ENCODE results near the gene GLYATL1B.
A peak's percentile ranks its signal among the peaks of the same experiment; 100 is the strongest.
"Not testable (repeated sequence)": the region's sequence is repeated elsewhere in the genome, so short reads cannot be mapped to it uniquely, and the experiment has no call there.

Gene GLYATL1B

GRCh38 chr11:59086007-59086406 is at the start of gene GLYATL1B:
GLYATL1B (plus strand) TSS chr11:59086307; CDS start chr11:59086307, 0 bp downstream.
- not testable (repeated sequence) for DNase-seq (ENCODE audit: low read depth, low spot score)

- not testable (repeated sequence) for DNase-seq (ENCODE audit: low read depth, low spot score)
Observed at GRCh38 chr11:59036542-59036941, 49.6 kb upstream of the GLYATL1B start.

- not testable (repeated sequence) for DNase-seq (ENCODE audit: low read depth, low spot score)
Observed at GRCh38 chr11:59037434-59037833, 48.7 kb upstream of the GLYATL1B start.

GRCh38 chr11:59040607-59041006 is 45.5 kb upstream of the GLYATL1B start:
- DNase-seq (ENCODE audit: low read depth, low spot score): no peak

GRCh38 chr11:59051383-59051782 is 34.7 kb upstream of the GLYATL1B start:
- DNase-seq (ENCODE audit: low read depth, low spot score): not testable (repeated sequence)

- not testable (repeated sequence) for DNase-seq (ENCODE audit: low read depth, low spot score)
Observed at GRCh38 chr11:59052355-59052754, 33.8 kb upstream of the GLYATL1B start.

- no peak for DNase-seq (ENCODE audit: low read depth, low spot score)
Observed at GRCh38 chr11:59053387-59053786, 32.7 kb upstream of the GLYATL1B start.

- DNase-seq (ENCODE audit: low read depth, low spot score): peak; percentile 97
Observed at GRCh38 chr11:59058120-59059033, 27.7 kb upstream of the GLYATL1B start.

- DNase-seq (ENCODE audit: low read depth, low spot score): not testable (repeated sequence)
Observed at GRCh38 chr11:59060096-59060495, 26.0 kb upstream of the GLYATL1B start.

- no peak for DNase-seq (ENCODE audit: low read depth, low spot score)
Observed at GRCh38 chr11:59062602-59063529, 23.2 kb upstream of the GLYATL1B start.

GRCh38 chr11:59063996-59064727 is 21.9 kb upstream of the GLYATL1B start:
- not testable (repeated sequence) for DNase-seq (ENCODE audit: low read depth, low spot score)

GRCh38 chr11:59069087-59069486 is 17.0 kb upstream of the GLYATL1B start:
- no peak for DNase-seq (ENCODE audit: low read depth, low spot score)

GRCh38 chr11:59076876-59077571 is 9.1 kb upstream of the GLYATL1B start:
- DNase-seq (ENCODE audit: low read depth, low spot score): no peak

- DNase-seq (ENCODE audit: low read depth, low spot score): no peak
Observed at GRCh38 chr11:59078435-59078834, 7.7 kb upstream of the GLYATL1B start.

GRCh38 chr11:59079086-59079485 is 7.0 kb upstream of the GLYATL1B start:
- DNase-seq (ENCODE audit: low read depth, low spot score): no peak

- not testable (repeated sequence) for DNase-seq (ENCODE audit: low read depth, low spot score)
Observed at GRCh38 chr11:59080421-59080820, 5.7 kb upstream of the GLYATL1B start.

- not testable (repeated sequence) for DNase-seq (ENCODE audit: low read depth, low spot score)
Observed at GRCh38 chr11:59081430-59082020, 4.6 kb upstream of the GLYATL1B start.

GRCh38 chr11:59088162-59088561 is 2.1 kb downstream of the GLYATL1B start:
- DNase-seq (ENCODE audit: low read depth, low spot score): no peak

GRCh38 chr11:59093576-59093975 is 7.5 kb downstream of the GLYATL1B start:
- DNase-seq (ENCODE audit: low read depth, low spot score): not testable (repeated sequence)

GRCh38 chr11:59095225-59095624 is 9.1 kb downstream of the GLYATL1B start:
- DNase-seq (ENCODE audit: low read depth, low spot score): not testable (repeated sequence)
